Astrocyte of the spinal cord (primary cell): ENCODE measurements around the gene SUPT3H.

Experiments used
- DNase-seq: peaks from one replicate; pipeline ENCODE4 v3.0.0; 2011; ENCODE audit warnings: low read depth, low spot score
- H3K4me3 ChIP-seq: 2 replicates; pipeline ENCODE4 v1.5.1; 2011; ENCODE audit warnings: low read depth, mild to moderate bottlenecking, low read length, moderate library complexity
- in situ Hi-C: cut with HindIII; loops from 2 replicates; pipeline ENCODE4 v1.10.0; 2017; ENCODE audit warnings: low sequenced_read_pairs
- TF ChIP-seq, protein P1 (sequence below): IDR thresholded peaks from 2 replicates; pipeline ENCODE4 v1.5.1; 2012; ENCODE audit warnings: low read depth, mild to moderate bottlenecking, low read length, inconsistent platforms

Gene SUPT3H

DNA sequence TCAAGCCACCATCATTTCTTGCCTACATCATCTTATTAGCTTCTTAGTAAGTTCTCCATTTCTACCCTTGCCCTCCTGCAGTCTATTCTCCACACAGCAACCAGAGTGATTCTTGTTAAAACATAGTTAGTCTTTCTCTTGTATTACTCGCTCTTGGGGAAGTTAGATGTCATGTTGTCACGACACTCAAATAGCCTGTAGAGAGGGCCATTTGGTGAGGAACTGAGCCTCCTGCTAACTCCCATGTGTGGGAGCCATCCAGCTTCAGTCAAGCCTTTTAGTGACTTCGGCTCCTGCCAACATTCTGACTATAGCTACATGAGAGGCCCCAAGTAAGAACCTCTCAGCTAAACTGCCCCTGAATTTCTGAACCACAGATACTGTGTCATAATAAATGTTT, 594.8 kb downstream of the SUPT3H start:
- DNase-seq, result no peak

DNA sequence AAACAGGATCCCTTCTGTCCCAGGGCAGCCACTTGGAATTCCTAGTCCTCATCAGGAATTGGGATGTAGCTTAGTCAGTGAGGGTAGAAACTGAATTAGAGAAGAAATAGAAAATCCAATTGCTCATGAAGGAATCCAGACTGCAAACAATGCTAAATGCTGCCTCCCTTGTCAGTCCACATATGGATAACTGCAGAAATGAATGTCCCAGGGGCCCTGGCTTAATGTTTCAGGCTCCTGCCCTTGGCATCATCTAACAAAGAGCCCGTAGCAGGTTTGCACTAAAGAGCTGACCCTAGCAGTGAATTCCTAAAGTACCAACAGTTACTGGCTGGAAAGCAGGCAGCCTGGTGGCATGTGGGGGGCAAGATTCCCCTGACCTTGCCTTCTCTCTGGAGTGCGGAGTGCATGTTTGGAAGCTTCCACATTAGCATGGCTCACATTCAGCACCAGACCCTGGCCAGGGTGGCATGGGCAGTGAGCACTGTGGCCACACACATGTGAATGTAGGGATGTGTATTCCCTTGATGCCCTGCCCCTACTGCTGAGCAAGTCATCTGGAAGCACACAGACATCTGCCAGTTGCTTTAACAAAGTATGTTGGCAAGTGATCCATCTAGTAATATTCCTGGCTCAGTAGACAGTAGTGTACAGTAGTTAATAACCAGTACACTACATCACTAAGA, 595.7 kb downstream of the SUPT3H start:
- in situ Hi-C loops, result no loop called here
- H3K4me3 ChIP-seq, result no peak overlapping the region
- DNase-seq, result no peak
- TF ChIP-seq, protein P1, sequence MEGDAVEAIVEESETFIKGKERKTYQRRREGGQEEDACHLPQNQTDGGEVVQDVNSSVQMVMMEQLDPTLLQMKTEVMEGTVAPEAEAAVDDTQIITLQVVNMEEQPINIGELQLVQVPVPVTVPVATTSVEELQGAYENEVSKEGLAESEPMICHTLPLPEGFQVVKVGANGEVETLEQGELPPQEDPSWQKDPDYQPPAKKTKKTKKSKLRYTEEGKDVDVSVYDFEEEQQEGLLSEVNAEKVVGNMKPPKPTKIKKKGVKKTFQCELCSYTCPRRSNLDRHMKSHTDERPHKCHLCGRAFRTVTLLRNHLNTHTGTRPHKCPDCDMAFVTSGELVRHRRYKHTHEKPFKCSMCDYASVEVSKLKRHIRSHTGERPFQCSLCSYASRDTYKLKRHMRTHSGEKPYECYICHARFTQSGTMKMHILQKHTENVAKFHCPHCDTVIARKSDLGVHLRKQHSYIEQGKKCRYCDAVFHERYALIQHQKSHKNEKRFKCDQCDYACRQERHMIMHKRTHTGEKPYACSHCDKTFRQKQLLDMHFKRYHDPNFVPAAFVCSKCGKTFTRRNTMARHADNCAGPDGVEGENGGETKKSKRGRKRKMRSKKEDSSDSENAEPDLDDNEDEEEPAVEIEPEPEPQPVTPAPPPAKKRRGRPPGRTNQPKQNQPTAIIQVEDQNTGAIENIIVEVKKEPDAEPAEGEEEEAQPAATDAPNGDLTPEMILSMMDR, result no peak

More for the DNA sequence above, 594.8 kb downstream of the SUPT3H start:
- in situ Hi-C loops, result no loop called here
- no peak overlapping the region for H3K4me3 ChIP-seq
- TF ChIP-seq, protein P1, result no peak

DNA sequence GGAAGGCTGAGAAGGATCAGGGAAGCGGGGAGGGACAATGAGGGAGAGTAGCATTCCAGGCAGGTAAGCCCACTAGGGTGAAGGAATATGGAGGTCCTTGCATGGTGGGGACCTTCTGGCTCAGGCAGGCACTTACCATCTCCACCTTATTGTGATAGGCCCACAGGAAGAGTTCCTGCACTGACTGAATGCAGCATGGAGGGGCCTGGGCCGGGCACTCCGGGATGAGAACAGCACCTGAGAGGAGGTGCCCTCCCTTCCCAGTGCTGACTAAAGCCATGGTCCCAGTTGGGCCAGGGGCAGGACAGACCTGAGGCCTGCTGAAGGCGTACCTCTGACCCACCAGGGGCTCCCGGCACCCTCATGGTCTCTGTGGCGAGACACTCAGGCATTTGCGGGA, 597.6 kb downstream of the SUPT3H start:
- TF ChIP-seq, protein P1, result no peak
- DNase-seq, result no peak
- in situ Hi-C loops, result no loop called here
- H3K4me3 ChIP-seq, result no peak overlapping the region

DNA sequence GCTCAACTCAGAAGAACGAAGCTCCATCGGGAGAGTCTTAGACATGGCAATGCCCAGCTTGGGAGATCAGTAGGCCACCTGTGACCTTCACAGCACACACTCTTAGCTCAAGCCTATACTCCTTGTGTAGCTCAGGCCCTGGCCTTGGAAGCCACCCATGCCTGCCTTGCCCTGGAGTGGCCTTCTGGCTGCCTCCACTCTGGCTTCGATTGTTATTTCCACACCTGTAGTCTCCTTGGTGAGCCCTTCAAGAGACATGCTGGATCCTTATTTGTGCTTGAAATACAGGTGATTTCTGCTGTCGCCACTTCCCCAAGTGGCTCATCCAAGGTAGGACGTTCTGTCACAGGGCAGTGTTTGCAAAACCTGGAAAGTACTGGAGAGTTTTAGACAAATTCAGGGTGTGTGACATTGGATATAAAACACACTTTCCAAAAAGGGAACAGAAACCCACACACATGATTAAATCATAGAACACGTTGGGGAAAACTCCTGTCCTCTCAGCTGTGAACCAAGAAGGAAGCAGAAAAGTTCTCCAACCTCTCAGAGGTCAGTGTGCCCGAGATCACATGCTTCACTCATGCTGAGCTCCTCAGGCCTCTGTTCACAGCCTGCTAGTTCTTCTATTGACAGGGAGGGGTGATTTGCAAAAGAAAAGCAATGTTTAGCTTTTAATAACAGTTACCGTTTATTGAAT, 598.5 kb downstream of the SUPT3H start:
- no peak overlapping the region for H3K4me3 ChIP-seq
- no peak for DNase-seq
- in situ Hi-C loops, result no loop called here
- TF ChIP-seq, protein P1, result no peak
